Measurements from ENCODE around the gene DOHH.
A peak's percentile ranks its signal among the peaks of the same experiment; 100 is the strongest.

The DOHH gene

DNA sequence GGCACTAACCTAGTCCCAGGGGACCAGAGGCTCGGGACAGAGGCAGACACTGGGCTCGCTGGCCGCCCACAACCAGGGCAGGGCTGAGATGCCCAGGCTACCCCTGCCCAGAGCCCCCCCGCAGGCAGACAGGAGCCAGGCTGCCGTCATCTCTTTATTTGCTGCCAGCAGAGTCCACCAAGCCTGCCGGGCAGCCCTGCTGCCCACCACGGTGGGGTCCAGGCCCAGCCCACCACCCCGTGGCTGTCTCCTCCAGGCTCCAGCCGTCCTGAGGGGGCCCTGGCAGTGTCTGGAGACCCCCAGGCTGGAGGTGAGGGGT lies 43.5 kb upstream of the DOHH start:
- H4K91ac ChIP-seq (ENCODE audit: low read length), result no peak overlapping the region
- H3K4me1 ChIP-seq (ENCODE audit: control insufficient read depth, insufficient read depth, low read depth, low read length), result peaks cover 11% of the 10 kb centered on the region
- H3K36me3 ChIP-seq (ENCODE audit: control insufficient read depth in 1 of 2, insufficient read depth in 2 of 2, low read depth in 1 of 2, low read length in 2 of 2), result peaks cover 32 to 69% of the 10 kb centered on the region in 2 experiments
- H2BK12ac ChIP-seq (ENCODE audit: low read length in 2 of 2), result no peak overlapping the region
- no peak overlapping the region for H3K4ac ChIP-seq (ENCODE audit: low read depth in 1 of 2, low read length in 2 of 2)
- H3K14ac ChIP-seq (ENCODE audit: low read length in 2 of 2), result no peak overlapping the region
- H3K4me3 ChIP-seq (ENCODE audit: insufficient read depth in 1 of 2, low read depth in 1 of 2, low read length in 2 of 2), result no peak overlapping the region
- no peak overlapping the region for H3K18ac ChIP-seq (ENCODE audit: low read depth in 1 of 2, low read length in 2 of 2)
- H3K79me1 ChIP-seq (replicated peaks; ENCODE audit: low read length, poor library complexity, severe bottlenecking), result peaks cover 25% of the 10 kb centered on the region
- no peak overlapping the region for H2AK5ac ChIP-seq (ENCODE audit: low read length, severe bottlenecking)
- 98% methylated on average over 9 of the region's 9 CpGs for WGBS
- H2BK15ac ChIP-seq (ENCODE audit: low read depth, poor library complexity, severe bottlenecking), result no peak overlapping the region
- no peak overlapping the region for H4K8ac ChIP-seq (ENCODE audit: low read length)
- H2AFZ ChIP-seq (ENCODE audit: low read depth, low read length), result no peak overlapping the region
- H3K27ac ChIP-seq (ENCODE audit: low read length, poor library complexity, severe bottlenecking), result no peak overlapping the region
- no peak overlapping the region for H3K23ac ChIP-seq (ENCODE audit: low read length in 2 of 2)
- H3K4me2 ChIP-seq (ENCODE audit: low read length, poor library complexity, severe bottlenecking), result no peak overlapping the region
- no peak overlapping the region for H3K9ac ChIP-seq (ENCODE audit: low read length)
- H2BK5ac ChIP-seq (ENCODE audit: low read depth, low read length, poor library complexity, severe bottlenecking), result no peak overlapping the region
- DNase-seq, result no peak
- no peaks in the 10 kb centered on the region for H3K9me3 ChIP-seq (ENCODE audit: control insufficient read depth, low read length)
- no peak overlapping the region for H2BK120ac ChIP-seq (ENCODE audit: low read depth, low read length)
- no peaks in the 10 kb centered on the region for H3K27me3 ChIP-seq (ENCODE audit: control insufficient read depth in 1 of 2, insufficient read depth in 1 of 2, low read length in 2 of 2)

DNA sequence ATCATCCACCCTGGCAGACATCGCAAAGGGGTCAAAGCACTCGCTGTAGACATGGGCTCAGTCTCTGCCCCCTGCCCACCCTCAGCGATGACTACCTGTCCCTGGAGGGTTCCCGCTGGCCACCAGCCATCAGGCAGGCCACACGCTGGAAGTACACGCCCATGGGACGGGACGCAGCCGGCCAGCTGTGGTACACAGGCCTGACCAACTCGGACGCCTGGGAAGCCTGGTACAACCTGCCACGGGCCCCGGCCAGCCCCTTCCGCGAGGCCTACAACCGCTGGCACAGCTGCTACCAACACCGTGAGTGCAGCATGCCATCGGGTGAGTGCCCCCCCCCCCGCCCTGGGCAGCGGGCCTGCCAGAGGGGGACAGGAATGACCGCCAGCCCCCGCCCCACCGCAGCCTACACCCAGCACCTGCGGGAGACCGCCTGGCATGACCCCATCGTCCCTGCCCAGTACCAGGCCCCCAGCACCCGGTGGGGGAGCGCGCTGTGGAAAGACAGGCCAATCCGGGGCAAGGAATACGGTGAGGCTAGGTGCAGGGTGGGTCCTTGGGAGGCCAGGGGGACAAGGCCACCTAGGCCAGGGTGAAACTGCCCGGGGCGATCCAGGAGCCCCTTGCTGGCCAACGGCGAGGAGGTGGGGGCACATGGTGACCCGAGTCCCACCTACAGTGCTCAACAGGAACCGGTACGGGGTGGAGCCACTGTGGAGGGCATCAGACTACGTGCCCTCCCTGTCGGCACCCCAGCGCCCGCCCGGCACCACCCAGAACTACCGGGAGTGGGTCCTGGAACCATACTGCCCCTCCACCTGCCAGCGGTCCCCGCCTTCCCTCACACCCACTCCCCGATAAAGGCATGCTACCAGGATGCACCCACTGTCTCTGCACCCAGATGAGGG lies 42.9 kb upstream of the DOHH start:
- H3K4me3 ChIP-seq (ENCODE audit: insufficient read depth in 1 of 2, low read depth in 1 of 2, low read length in 2 of 2), result no peak overlapping the region
- no peak overlapping the region for H3K9ac ChIP-seq (ENCODE audit: low read length)
- no peaks in the 10 kb centered on the region for H3K27me3 ChIP-seq (ENCODE audit: control insufficient read depth in 1 of 2, insufficient read depth in 1 of 2, low read length in 2 of 2)
- H4K8ac ChIP-seq (ENCODE audit: low read length), result no peak overlapping the region
- H3K14ac ChIP-seq (ENCODE audit: low read length in 2 of 2), result no peak overlapping the region
- H2BK5ac ChIP-seq (ENCODE audit: low read depth, low read length, poor library complexity, severe bottlenecking), result no peak overlapping the region
- no peak overlapping the region for H3K4me2 ChIP-seq (ENCODE audit: low read length, poor library complexity, severe bottlenecking)
- H3K4ac ChIP-seq (ENCODE audit: low read depth in 1 of 2, low read length in 2 of 2), result no peak overlapping the region
- H3K18ac ChIP-seq (ENCODE audit: low read depth in 1 of 2, low read length in 2 of 2), result no peak overlapping the region
- no peak overlapping the region for H2BK12ac ChIP-seq (ENCODE audit: low read length in 2 of 2)
- peaks cover 13% of the 10 kb centered on the region for H3K4me1 ChIP-seq (ENCODE audit: control insufficient read depth, insufficient read depth, low read depth, low read length)
- no peak overlapping the region for H2AK5ac ChIP-seq (ENCODE audit: low read length, severe bottlenecking)
- H4K91ac ChIP-seq (ENCODE audit: low read length), result no peak overlapping the region
- WGBS, result 94% methylated on average over 47 of the region's 47 CpGs
- no peak overlapping the region for H2BK120ac ChIP-seq (ENCODE audit: low read depth, low read length)
- H3K23ac ChIP-seq (ENCODE audit: low read length in 2 of 2), result no peak overlapping the region
- peaks cover 25% of the 10 kb centered on the region for H3K79me1 ChIP-seq (replicated peaks; ENCODE audit: low read length, poor library complexity, severe bottlenecking)
- H2BK15ac ChIP-seq (ENCODE audit: low read depth, poor library complexity, severe bottlenecking), result no peak overlapping the region
- no peak overlapping the region for H2AFZ ChIP-seq (ENCODE audit: low read depth, low read length)
- no peaks in the 10 kb centered on the region for H3K9me3 ChIP-seq (ENCODE audit: control insufficient read depth, low read length)
- no peak overlapping the region for H3K27ac ChIP-seq (ENCODE audit: low read length, poor library complexity, severe bottlenecking)
- DNase-seq, result no peak
- H3K36me3 ChIP-seq (ENCODE audit: control insufficient read depth in 1 of 2, insufficient read depth in 2 of 2, low read depth in 1 of 2, low read length in 2 of 2), result peaks cover 33 to 69% of the 10 kb centered on the region in 2 experiments

- Histone ChIP-seq H3K23ac (ENCODE audit: low read length in 2 of 2) (no peak overlapping the region), H4K8ac (ENCODE audit: low read length) (no peak overlapping the region), H2BK120ac (ENCODE audit: low read depth, low read length) (no peak overlapping the region), H3K9ac (ENCODE audit: low read length) (no peak overlapping the region), H2BK15ac (ENCODE audit: low read depth, poor library complexity, severe bottlenecking) (no peak overlapping the region), H3K14ac (ENCODE audit: low read length in 2 of 2) (no peak overlapping the region), H3K4me2 (ENCODE audit: low read length, poor library complexity, severe bottlenecking) (no peak overlapping the region), H3K27ac (ENCODE audit: low read length, poor library complexity, severe bottlenecking) (no peak overlapping the region), H3K4me1 (ENCODE audit: control insufficient read depth, insufficient read depth, low read depth, low read length) (peaks cover 19% of the 10 kb centered on the region), H2BK5ac (ENCODE audit: low read depth, low read length, poor library complexity, severe bottlenecking) (no peak overlapping the region), H3K4ac (ENCODE audit: low read depth in 1 of 2, low read length in 2 of 2) (no peak overlapping the region), H3K27me3 (ENCODE audit: control insufficient read depth in 1 of 2, insufficient read depth in 1 of 2, low read length in 2 of 2) (no peaks in the 10 kb centered on the region), H2AK5ac (ENCODE audit: low read length, severe bottlenecking) (no peak overlapping the region), H2AFZ (ENCODE audit: low read depth, low read length) (no peak overlapping the region), H3K9me3 (ENCODE audit: control insufficient read depth, low read length) (no peaks in the 10 kb centered on the region), H3K79me1 (replicated peaks; ENCODE audit: low read length, poor library complexity, severe bottlenecking) (peaks cover 8% of the 10 kb centered on the region), H3K18ac (ENCODE audit: low read depth in 1 of 2, low read length in 2 of 2) (no peak overlapping the region), H3K4me3 (ENCODE audit: insufficient read depth in 1 of 2, low read depth in 1 of 2, low read length in 2 of 2) (no peak overlapping the region), H3K36me3 (ENCODE audit: control insufficient read depth in 1 of 2, insufficient read depth in 2 of 2, low read depth in 1 of 2, low read length in 2 of 2) (peaks cover 20 to 68% of the 10 kb centered on the region in 2 experiments), H4K91ac (ENCODE audit: low read length) (no peak overlapping the region), H2BK12ac (ENCODE audit: low read length in 2 of 2) (no peak overlapping the region)
- no peak for DNase-seq
- WGBS, result no CpG with 5 or more reads among the region's 1 CpG
These were observed 39.3 kb upstream of the DOHH start for GRCh38 chr19:3539756-3540118.

DNA sequence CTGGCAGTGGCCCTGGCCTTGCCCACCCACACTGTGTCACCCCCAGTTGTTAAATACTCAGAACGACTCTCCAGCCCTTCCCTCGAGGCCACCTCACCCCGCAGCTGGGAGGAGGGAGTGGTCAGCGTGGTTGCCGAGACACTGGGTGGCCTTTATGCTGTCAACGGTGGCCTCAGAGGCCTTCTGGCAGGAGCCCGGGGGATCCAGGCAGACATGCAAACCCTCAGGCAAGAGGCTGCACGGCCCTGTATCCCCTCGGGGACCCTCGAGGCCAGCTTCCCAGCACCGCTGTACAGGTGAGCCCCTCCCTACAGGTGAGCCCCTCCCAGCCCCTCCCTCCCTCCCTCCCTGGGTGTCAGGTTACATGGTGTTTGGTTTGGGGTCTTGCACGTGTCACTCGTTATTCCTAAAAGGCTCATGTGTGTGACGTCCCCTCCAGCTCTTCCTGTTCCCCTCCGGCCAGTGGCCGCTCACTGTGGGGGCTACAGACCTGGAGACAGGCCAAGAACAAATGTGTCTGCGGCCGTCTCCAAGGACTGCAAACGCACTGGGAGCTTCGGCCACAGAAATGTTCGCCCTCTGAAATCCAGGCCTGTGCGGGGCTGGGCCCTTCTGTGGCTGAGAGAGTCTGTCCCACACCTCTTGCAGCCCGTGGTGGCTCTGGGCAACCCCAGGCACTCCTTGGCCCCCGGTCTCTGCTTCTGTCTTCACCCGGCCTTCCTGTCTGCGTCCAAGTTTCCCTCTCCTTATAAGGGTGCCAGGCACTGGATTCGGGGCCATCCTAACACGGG lies 38.7 kb upstream of the DOHH start, which contains the start of gene TEKTIP1:
Gene TEKTIP1, plus strand, starts transcription at position 210 of the 791 bp plus-strand sequence. Its CDS starts 4 bp downstream, at position 214.
- Histone ChIP-seq H3K9ac (ENCODE audit: low read length) (no peak within 1 kb of the TSS), H3K79me1 (replicated peaks; ENCODE audit: low read length, poor library complexity, severe bottlenecking) (peaks cover 5% of the 10 kb centered on the region), H2BK5ac (ENCODE audit: low read depth, low read length, poor library complexity, severe bottlenecking) (no peak within 1 kb of the TSS), H4K91ac (ENCODE audit: low read length) (peak within 1 kb of the TSS; percentile 15), H2BK15ac (ENCODE audit: low read depth, poor library complexity, severe bottlenecking) (peak within 1 kb of the TSS; percentile 23), H3K27me3 (ENCODE audit: control insufficient read depth in 1 of 2, insufficient read depth in 1 of 2, low read length in 2 of 2) (no peaks in the 10 kb centered on the region), H3K18ac (ENCODE audit: low read depth in 1 of 2, low read length in 2 of 2) (peak within 1 kb of the TSS in 1 of 2 experiments; percentile 74), H3K9me3 (ENCODE audit: control insufficient read depth, low read length) (no peaks in the 10 kb centered on the region), H3K14ac (ENCODE audit: low read length in 2 of 2) (no peak within 1 kb of the TSS), H3K36me3 (ENCODE audit: control insufficient read depth in 1 of 2, insufficient read depth in 2 of 2, low read depth in 1 of 2, low read length in 2 of 2) (peaks cover 26 to 68% of the 10 kb centered on the region in 2 experiments), H2BK12ac (ENCODE audit: low read length in 2 of 2) (peak within 1 kb of the TSS in 1 of 2 experiments; percentile 64), H3K27ac (ENCODE audit: low read length, poor library complexity, severe bottlenecking) (no peak within 1 kb of the TSS), H3K23ac (ENCODE audit: low read length in 2 of 2) (no peak within 1 kb of the TSS), H3K4me2 (ENCODE audit: low read length, poor library complexity, severe bottlenecking) (no peak within 1 kb of the TSS), H2AFZ (ENCODE audit: low read depth, low read length) (no peak within 1 kb of the TSS), H3K4me1 (ENCODE audit: control insufficient read depth, insufficient read depth, low read depth, low read length) (peaks cover 19% of the 10 kb centered on the region), H2AK5ac (ENCODE audit: low read length, severe bottlenecking) (no peak within 1 kb of the TSS), H4K8ac (ENCODE audit: low read length) (no peak within 1 kb of the TSS), H3K4ac (ENCODE audit: low read depth in 1 of 2, low read length in 2 of 2) (no peak within 1 kb of the TSS), H2BK120ac (ENCODE audit: low read depth, low read length) (no peak within 1 kb of the TSS), H3K4me3 (ENCODE audit: insufficient read depth in 1 of 2, low read depth in 1 of 2, low read length in 2 of 2) (no peak within 1 kb of the TSS)
- peak; percentile 34 for DNase-seq
- WGBS, result 72% methylated on average over 28 of the region's 28 CpGs

All from mesenchymal stem cell (in vitro differentiated cells and primary cell).